ENCODE data around the gene PLXNA4.

GRCh38 chr7:132601783-132602182 is 25.5 kb upstream of the PLXNA4 start:
- TF ChIP-seq, protein P1, sequence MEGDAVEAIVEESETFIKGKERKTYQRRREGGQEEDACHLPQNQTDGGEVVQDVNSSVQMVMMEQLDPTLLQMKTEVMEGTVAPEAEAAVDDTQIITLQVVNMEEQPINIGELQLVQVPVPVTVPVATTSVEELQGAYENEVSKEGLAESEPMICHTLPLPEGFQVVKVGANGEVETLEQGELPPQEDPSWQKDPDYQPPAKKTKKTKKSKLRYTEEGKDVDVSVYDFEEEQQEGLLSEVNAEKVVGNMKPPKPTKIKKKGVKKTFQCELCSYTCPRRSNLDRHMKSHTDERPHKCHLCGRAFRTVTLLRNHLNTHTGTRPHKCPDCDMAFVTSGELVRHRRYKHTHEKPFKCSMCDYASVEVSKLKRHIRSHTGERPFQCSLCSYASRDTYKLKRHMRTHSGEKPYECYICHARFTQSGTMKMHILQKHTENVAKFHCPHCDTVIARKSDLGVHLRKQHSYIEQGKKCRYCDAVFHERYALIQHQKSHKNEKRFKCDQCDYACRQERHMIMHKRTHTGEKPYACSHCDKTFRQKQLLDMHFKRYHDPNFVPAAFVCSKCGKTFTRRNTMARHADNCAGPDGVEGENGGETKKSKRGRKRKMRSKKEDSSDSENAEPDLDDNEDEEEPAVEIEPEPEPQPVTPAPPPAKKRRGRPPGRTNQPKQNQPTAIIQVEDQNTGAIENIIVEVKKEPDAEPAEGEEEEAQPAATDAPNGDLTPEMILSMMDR (IDR thresholded peaks at IDR 0.05; ENCODE audit: low read depth, low read length, poor library complexity, severe bottlenecking), result no peak
- TF ChIP-seq EZH2phosphoT487 (IDR thresholded peaks at IDR 0.05; ENCODE audit: borderline replicate concordance, low read length), result no peak

All from DOHH2 (cell line).